H54 (cell line): ENCODE results near the gene SARNP.
"Not testable (repeated sequence)": the region's sequence is repeated elsewhere in the genome, so short reads cannot be mapped to it uniquely, and the experiment has no call there.

ENCODE experiments used
- DNase-seq: peaks from one replicate; pipeline ENCODE4 v3.0.0; 2011; ENCODE audit warnings: low spot score, mixed read lengths; ENCODE audit not compliant: insufficient read length
- FAIRE-seq: peaks from 3 replicates; lab custom pipeline; 2011; peaks lifted over from hg19 to GRCh38; lab: Jason Lieb, UNC
- POLR2A ChIP-seq: IDR thresholded peaks from 2 replicates; pipeline ENCODE4 v1.6.1; 2011; ENCODE audit warnings: low read depth, mild to moderate bottlenecking, low read length

Gene SARNP

GRCh38 chr12:55797068-55797467 is 20.5 kb downstream of the SARNP start:
- FAIRE-seq (peak; percentile 65), DNase-seq (no peak)
- no peak for TF ChIP-seq POLR2A

DNA sequence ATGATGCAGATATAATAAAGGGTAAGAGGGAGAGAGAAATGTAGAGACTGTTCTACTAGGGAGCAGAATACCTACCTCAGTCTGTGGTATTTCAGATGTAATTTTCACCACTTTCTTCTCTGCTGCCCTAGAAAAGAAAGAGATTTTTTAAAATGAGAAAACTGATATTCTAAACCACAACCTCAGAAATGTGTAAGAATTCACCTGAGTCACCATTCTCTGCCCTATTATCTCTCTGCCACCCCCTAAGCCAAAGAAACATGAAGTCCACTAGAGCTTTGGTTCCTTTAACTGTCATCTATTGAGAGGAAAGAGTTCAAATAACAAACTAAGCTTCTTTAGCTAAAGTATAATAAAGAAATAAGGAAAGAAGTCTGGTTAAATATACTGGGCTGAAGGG is 21.6 kb downstream of the SARNP start:
- FAIRE-seq: peak; percentile 33
- no peak for DNase-seq
- no peak for TF ChIP-seq POLR2A

GRCh38 chr12:55789893-55790292 is 27.6 kb downstream of the SARNP start:
- no peak for TF ChIP-seq POLR2A
- DNase-seq (no peak), FAIRE-seq (no peak)

DNA sequence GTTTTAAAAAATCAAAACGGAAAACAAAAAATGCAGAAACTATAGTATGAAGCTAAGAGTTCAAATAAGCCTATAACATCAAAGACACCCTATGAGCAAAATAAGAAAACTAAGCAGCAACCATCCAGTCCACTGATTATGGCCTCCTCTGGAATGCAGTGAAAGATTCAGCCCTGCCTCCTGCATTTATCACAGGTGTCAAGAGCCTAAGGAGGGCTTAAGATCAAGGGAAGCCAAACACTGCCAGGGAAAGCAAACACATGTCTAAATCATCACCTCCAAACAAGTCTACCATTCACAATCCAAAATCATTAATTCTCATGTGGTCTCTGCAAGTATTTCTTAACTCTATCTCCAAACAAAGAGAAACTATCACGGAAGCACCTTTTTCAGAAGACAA is 28.4 kb downstream of the SARNP start:
- TF ChIP-seq POLR2A: no peak
- no peak for DNase-seq
- FAIRE-seq: no peak

DNA sequence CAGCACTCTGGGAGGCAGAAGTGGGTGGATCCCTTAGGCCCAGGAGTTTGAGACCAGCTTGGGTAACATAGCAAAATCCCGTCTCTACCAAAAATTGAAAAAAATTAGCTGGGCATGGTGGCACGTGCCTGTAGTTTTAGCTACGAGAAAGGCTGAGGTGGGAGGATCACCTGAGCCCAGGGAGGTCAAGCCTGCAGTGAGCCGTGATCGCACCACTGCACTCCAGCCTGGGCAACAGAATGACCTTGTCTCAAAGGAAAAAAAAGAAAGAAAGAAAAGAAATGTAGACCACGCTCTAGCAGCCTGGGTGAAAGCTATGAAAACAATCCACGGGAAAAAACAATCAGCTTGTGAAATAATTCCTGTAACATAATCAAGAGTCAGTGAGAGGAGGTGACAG is 29.0 kb downstream of the SARNP start:
- FAIRE-seq: no peak
- DNase-seq: no peak
- no peak for TF ChIP-seq POLR2A

DNA sequence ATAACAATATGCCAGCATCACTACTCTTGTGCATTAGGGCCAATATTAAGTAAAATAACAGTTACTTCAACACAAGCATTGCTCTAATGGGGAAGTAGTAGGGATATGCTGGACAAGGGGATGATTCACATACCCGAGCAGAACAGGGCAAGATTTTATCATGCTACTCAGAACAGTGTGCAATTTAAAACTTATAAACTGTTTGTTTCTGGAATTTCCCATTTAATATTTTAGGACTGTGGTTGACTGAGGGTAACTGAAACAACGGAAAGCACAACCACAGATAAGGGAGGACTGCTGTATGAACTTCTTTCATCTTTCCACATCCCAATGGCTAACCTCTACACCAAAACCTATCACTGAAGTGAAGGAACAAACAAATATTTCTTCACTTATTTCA is 36.8 kb downstream of the SARNP start:
- FAIRE-seq (no peak), DNase-seq (no peak)
- TF ChIP-seq POLR2A: no peak

DNA sequence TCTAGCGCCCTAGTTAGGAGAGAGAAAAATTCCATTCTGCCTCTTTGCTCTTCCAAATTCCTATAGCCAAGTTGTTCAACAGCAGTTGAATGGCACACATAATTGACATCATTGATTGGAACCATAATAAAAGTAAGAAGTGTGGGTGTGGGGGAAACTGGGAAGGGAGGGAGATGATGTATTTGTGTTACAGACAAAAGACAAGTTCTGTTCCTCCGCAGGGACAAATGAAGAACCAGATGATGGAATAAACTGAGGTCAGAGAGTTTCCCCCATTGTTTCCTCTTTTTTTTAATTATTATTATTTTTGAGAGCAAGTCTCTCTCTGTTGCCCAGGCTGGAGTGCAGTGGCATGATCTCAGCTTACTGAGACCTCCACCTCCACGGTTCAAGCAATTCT is 39.7 kb downstream of the SARNP start:
- TF ChIP-seq POLR2A: no peak
- DNase-seq: no peak
- FAIRE-seq: no peak

DNA sequence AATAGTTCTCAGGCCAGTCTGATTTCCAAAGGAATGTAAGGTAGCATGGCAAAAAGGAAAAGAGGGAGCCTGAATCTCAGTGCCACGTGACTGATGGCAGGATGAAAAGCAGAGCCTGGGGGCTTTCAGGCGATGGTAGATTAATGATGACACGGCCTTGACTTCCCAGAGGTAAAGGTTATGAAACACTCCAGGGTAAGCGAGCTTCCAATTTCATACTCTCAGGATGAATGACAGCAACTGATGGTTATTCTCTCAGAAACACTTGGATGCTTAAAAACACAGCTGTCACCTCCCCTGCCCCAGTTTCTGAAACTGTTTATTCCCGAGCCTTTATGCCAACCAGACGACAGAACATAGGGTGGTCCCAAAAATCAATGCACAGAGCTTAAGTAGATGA is 45.8 kb downstream of the SARNP start:
- no peak for TF ChIP-seq POLR2A
- FAIRE-seq (no peak), DNase-seq (no peak)

GRCh38 chr12:55767156-55767555 is 50.4 kb downstream of the SARNP start:
- TF ChIP-seq POLR2A: no peak
- DNase-seq (no peak), FAIRE-seq (no peak)

GRCh38 chr12:55765736-55766290 is 51.7 kb downstream of the SARNP start:
- no peak for TF ChIP-seq POLR2A
- no peak for FAIRE-seq
- DNase-seq: no peak

GRCh38 chr12:55762646-55763045 is 54.9 kb downstream of the SARNP start:
- no peak for TF ChIP-seq POLR2A
- no peak for FAIRE-seq
- no peak for DNase-seq

DNA sequence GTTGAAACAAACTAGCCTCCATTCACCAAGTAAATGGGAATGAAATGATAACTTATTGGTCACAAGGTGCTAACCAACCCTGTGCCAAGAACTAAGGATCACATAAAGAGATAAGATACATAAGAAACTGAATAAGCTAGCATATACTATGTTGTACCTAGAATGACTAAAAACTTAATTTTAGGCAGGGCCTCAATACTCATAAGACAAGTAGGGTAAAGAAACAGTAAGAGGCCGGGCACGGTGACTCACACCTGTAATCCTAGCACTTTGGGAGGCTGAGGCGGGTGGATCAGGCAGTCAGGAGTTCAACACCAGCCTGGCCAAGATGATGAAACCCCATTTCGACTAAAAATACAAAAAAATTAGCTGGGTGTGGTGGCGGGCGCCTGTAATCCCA is 56.9 kb downstream of the SARNP start:
- FAIRE-seq: no peak
- TF ChIP-seq POLR2A: no peak

DNA sequence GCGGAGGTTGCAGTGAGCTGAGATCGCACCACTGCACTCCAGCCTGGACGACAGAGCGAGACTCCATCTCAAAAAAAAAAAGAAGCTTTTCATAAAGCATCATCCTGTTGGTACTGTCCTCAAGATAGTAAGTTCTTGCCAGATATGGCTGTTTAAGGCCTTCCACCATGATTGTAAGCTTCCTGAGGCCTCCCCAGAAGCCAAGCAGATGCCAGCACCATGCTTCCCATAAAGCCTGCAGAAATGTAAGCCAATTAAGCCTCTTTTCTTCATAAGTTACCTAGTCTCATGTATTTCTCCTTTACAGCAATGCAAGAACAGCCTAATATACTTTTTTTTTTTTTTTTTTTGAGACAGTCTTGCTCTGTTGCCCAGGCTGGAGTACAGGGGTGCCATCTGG is 58.9 kb downstream of the SARNP start:
- FAIRE-seq, DNase-seq: not testable (repeated sequence)

More for the DNA sequence above, 56.9 kb downstream of the SARNP start:
- DNase-seq: no peak

DNA sequence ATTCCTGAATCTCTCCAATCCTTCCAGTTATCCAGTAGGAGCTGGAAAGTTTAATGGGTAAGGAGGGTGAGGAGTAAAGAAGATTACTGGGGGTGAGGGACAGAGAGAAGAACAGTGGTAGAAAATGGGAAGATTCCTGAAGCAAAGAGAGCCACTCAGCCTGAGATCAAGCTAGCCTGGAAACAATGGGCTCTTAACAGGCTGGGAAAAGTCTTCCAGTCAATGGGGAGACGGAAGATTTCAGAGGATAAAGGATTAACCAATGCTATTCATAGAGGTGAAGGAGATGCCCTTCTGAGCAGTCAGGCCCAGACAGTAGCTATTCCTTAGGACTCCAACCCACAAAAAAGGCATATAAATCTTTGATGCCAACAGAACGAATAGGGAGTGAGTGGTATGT is 59.8 kb downstream of the SARNP start:
- DNase-seq (no peak), FAIRE-seq (no peak)
- TF ChIP-seq POLR2A: no peak

- no peak for DNase-seq
- TF ChIP-seq POLR2A: no peak
- no peak for FAIRE-seq
Observed at GRCh38 chr12:55755246-55755645, 62.3 kb downstream of the SARNP start.
